BLaER1 treated with 17β-estradiol and CSF1 and Interleukin-3, amounts not matched to agents 10 nM and 100 nM (cell line): Measurements from ENCODE around the gene PIK3CA.
"Not testable (repeated sequence)": the region's sequence is repeated elsewhere in the genome, so short reads cannot be mapped to it uniquely, and the experiment has no call there.

ENCODE experiments used
- H3K27ac ChIP-seq, 11 experiments: shearing (Covaris generic); formaldehyde crosslinking; 2 replicates each; pipeline ENCODE4 v1.8.1; 2022
- H3K27me3 ChIP-seq, 11 experiments: shearing (Covaris generic); formaldehyde crosslinking; 2 replicates each; pipeline ENCODE4 v1.8.1; 2022
- H3K36me3 ChIP-seq, 11 experiments: shearing (Covaris generic); formaldehyde crosslinking; 2 replicates each; pipeline ENCODE4 v1.8.1; 2022
- H3K4me1 ChIP-seq, 10 experiments: shearing (Covaris generic); formaldehyde crosslinking; 2 replicates each; pipeline ENCODE4 v1.8.1; 2022
- H3K4me2 ChIP-seq, 11 experiments: shearing (Covaris generic); formaldehyde crosslinking; 2 replicates each; pipeline ENCODE4 v1.8.1; 2022
- H3K4me3 ChIP-seq, 10 experiments: shearing (Covaris generic); formaldehyde crosslinking; 2 replicates each; pipeline ENCODE4 v1.8.1; 2022
- H3K9ac ChIP-seq, 11 experiments: shearing (Covaris generic); formaldehyde crosslinking; 2 replicates each; pipeline ENCODE4 v1.8.1; 2022
- H3K9me3 ChIP-seq, 11 experiments: shearing (Covaris generic); formaldehyde crosslinking; replicated peaks in 1 of 11; 2 replicates each; pipeline ENCODE4 v1.8.1; 2022
- H4K20me1 ChIP-seq, 11 experiments: shearing (Covaris generic); formaldehyde crosslinking; 2 replicates each; pipeline ENCODE4 v1.8.1; 2022
- Cebpa-rat ChIP-seq, 11 experiments: shearing (Covaris generic); IDR thresholded peaks; 2 replicates each; pipeline ENCODE4 v1.8.1; 2022

The PIK3CA gene

DNA sequence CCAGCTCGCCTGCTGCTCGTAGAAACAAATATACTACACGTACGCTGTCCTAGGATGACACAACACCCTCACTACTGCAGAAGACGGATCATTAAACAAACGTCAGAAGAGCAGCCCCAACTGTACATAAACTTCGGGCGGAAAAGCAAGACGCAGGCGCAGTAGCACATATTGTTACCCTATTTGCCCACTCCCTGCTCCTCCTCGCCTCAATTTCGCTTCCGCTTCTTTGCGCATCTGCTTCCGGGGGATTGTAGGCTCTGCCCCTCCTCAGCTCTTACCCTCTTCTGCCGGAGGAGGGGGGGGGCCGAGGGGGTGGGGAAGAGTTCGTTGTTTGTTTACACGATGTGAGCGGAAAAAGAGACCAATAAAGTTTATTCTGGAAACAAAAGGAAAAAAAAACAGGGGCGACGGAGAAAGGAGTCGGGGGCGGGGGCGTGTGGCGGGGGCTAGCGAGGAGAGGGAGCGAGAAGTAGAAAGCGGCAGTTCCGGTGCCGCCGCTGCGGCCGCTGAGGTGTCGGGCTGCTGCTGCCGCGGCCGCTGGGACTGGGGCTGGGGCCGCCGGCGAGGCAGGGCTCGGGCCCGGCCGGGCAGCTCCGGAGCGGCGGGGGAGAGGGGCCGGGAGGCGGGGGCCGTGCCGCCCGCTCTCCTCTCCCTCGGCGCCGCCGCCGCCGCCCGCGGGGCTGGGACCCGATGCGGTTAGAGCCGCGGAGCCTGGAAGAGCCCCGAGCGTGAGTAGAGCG, at the start of gene PIK3CA:
Gene PIK3CA, plus strand, starts transcription at position 485 of the 743 bp plus-strand sequence. CDS start 50,469 bp downstream, outside the sequence.
- H3K9me3 ChIP-seq, result peaks cover 0 to 8% (median 0%) of the 10 kb centered on the region in 11 experiments; a peak in 3 of 22 replicates
- H3K4me2 ChIP-seq, result peak within 1 kb of the TSS; percentile 83 to 98 (median 90)
- peaks cover 13 to 43% (median 34%) of the 10 kb centered on the region in 11 experiments; a peak in 16 of 22 replicates for H4K20me1 ChIP-seq
- H3K27me3 ChIP-seq, result no peaks in the 10 kb centered on the region
- H3K9ac ChIP-seq, result peak within 1 kb of the TSS; percentile 91 to 100 (median 98)
- no peak for TF ChIP-seq Cebpa-rat (IDR thresholded peaks at IDR 0.05)
- peaks cover 12 to 31% (median 28%) of the 10 kb centered on the region in 10 experiments for H3K4me1 ChIP-seq
- peak within 1 kb of the TSS; percentile 92 to 100 (median 98) for H3K27ac ChIP-seq
- H3K4me3 ChIP-seq, result peak within 1 kb of the TSS; percentile 86 to 100 (median 98)
- peaks cover 0 to 5% (median 0%) of the 10 kb centered on the region in 11 experiments; a peak in 2 of 22 replicates for H3K36me3 ChIP-seq

GRCh38 chr3:179098388-179099077, 49.6 kb upstream of the PIK3CA start:
- Histone ChIP-seq H3K27ac (no peak overlapping the region), H3K9ac (no peak overlapping the region), H3K4me3 (no peak overlapping the region), H3K9me3 (no peaks in the 10 kb centered on the region), H3K4me1 (no peaks in the 10 kb centered on the region), H3K4me2 (no peak overlapping the region), H4K20me1 (no peaks in the 10 kb centered on the region), H3K36me3 (no peaks in the 10 kb centered on the region), H3K27me3 (no peaks in the 10 kb centered on the region)
- TF ChIP-seq Cebpa-rat (IDR thresholded peaks at IDR 0.05), result no peak

DNA sequence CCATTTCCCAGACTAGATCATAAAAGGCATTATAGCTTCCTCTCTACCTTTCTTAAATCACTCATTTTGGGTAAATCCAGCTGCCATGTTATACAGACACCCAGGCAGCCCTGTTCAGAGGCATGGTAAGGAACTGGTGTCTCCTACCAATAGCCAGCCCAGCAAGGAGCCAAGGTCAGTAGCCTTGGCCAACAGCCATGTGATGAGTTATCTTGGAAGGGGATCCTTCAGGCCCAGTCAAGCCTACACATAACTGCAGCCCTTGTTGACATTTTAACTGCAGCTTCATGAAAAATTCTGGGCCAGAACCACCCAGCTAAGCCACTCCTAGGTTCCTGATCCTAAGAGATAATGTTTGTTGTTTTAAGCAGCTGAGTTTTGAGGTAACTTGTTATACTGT, 47.5 kb upstream of the PIK3CA start:
- Histone ChIP-seq H3K9me3 (no peaks in the 10 kb centered on the region), H3K4me2 (no peak overlapping the region), H4K20me1 (no peaks in the 10 kb centered on the region), H3K36me3 (no peaks in the 10 kb centered on the region), H3K9ac (no peak overlapping the region), H3K4me1 (no peaks in the 10 kb centered on the region), H3K4me3 (no peak overlapping the region), H3K27me3 (no peaks in the 10 kb centered on the region), H3K27ac (no peak overlapping the region)
- no peak for TF ChIP-seq Cebpa-rat (IDR thresholded peaks at IDR 0.05)

GRCh38 chr3:179105881-179106280, 42.3 kb upstream of the PIK3CA start:
- no peak overlapping the region for H3K4me2 ChIP-seq
- no peak overlapping the region for H3K9ac ChIP-seq
- no peaks in the 10 kb centered on the region for H3K36me3 ChIP-seq
- no peak for TF ChIP-seq Cebpa-rat (IDR thresholded peaks at IDR 0.05)
- no peaks in the 10 kb centered on the region for H3K27me3 ChIP-seq
- 0 out of 22 replicates have a peak, but pooled peaks cover 0 to 4% (median 0%) of the 10 kb centered on the region in 11 experiments for H3K9me3 ChIP-seq
- no peaks in the 10 kb centered on the region for H4K20me1 ChIP-seq
- H3K27ac ChIP-seq, result no peak overlapping the region
- no peaks in the 10 kb centered on the region for H3K4me1 ChIP-seq
- H3K4me3 ChIP-seq, result no peak overlapping the region

GRCh38 chr3:179107617-179108016, 40.5 kb upstream of the PIK3CA start:
- TF ChIP-seq Cebpa-rat (IDR thresholded peaks at IDR 0.05), result no peak
- Histone ChIP-seq H3K9me3 (0 out of 22 replicates have a peak, but pooled peaks cover 0 to 4% (median 0%) of the 10 kb centered on the region in 11 experiments), H3K9ac (no peak overlapping the region), H3K27ac (no peak overlapping the region), H3K36me3 (no peaks in the 10 kb centered on the region), H3K4me3 (no peak overlapping the region), H3K27me3 (no peaks in the 10 kb centered on the region), H3K4me1 (no peaks in the 10 kb centered on the region), H4K20me1 (no peaks in the 10 kb centered on the region), H3K4me2 (no peak overlapping the region)

GRCh38 chr3:179108086-179108485, 40.1 kb upstream of the PIK3CA start:
- Histone ChIP-seq H3K9me3 (0 out of 22 replicates have a peak, but pooled peaks cover 0 to 4% (median 0%) of the 10 kb centered on the region in 11 experiments), H3K27me3 (no peaks in the 10 kb centered on the region), H4K20me1 (no peaks in the 10 kb centered on the region), H3K27ac (no peak overlapping the region), H3K36me3 (no peaks in the 10 kb centered on the region), H3K4me3 (no peak overlapping the region), H3K4me2 (no peak overlapping the region), H3K4me1 (no peaks in the 10 kb centered on the region), H3K9ac (no peak overlapping the region)
- TF ChIP-seq Cebpa-rat (IDR thresholded peaks at IDR 0.05), result no peak

GRCh38 chr3:179113903-179114302, 34.3 kb upstream of the PIK3CA start:
- Histone ChIP-seq H3K4me1 (no peaks in the 10 kb centered on the region), H3K9me3 (peaks cover 0 to 6% (median 0%) of the 10 kb centered on the region in 11 experiments; a peak in 6 of 22 replicates), H3K27me3 (no peaks in the 10 kb centered on the region), H3K4me2 (no peak overlapping the region), H3K27ac (no peak overlapping the region), H3K9ac (no peak overlapping the region), H3K36me3 (no peaks in the 10 kb centered on the region), H3K4me3 (no peak overlapping the region), H4K20me1 (no peaks in the 10 kb centered on the region)
- no peak for TF ChIP-seq Cebpa-rat (IDR thresholded peaks at IDR 0.05)

- not testable (repeated sequence) for H3K27ac ChIP-seq, H4K20me1 ChIP-seq, H3K4me3 ChIP-seq, H3K4me1 ChIP-seq, H3K4me2 ChIP-seq, H3K27me3 ChIP-seq, H3K36me3 ChIP-seq, H3K9ac ChIP-seq
- peaks cover 0 to 11% (median 5%) of the 10 kb centered on the region in 11 experiments; a peak in 10 of 22 replicates for H3K9me3 ChIP-seq
Measured at GRCh38 chr3:179115444-179115843, 32.7 kb upstream of the PIK3CA start.

GRCh38 chr3:179116816-179117215, 31.3 kb upstream of the PIK3CA start:
- TF ChIP-seq Cebpa-rat (IDR thresholded peaks at IDR 0.05), result no peak
- H3K36me3 ChIP-seq, result no peaks in the 10 kb centered on the region

DNA sequence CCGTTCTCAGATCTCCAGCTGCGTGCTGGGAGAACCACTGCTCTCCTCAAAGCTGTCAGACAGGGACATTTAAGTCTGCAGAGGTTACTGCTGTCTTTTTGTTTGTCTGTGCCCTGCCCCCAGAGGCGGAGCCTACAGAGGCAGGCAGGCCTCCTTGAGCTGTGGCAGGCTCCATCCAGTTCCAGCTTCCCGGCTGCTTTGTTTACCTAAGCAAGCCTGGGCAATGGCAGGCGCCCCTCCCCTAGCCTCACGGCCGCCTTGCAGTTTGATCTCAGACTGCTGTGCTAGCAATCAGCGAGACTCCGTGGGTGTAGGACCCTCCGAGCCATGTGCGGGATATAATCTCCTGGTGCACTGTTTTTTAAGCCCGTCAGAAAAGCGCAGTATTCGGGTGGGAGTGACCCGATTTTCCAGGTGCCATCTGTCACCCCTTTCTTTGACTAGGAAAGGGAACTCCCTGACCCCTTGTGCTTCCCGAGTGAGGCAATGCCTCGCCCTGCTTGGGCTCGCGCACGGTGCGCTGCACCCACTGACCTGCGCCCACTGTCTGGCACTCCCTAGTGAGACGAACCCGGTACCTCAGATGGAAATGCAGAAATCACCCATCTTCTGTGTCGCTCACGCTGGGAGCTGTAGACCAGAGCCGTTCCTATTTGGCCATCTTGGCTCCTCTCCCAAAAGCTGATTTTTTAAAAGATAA, 15.8 kb upstream of the PIK3CA start:
- H3K4me3 ChIP-seq, H3K9ac ChIP-seq: not testable (repeated sequence)

More at GRCh38 chr3:179116816-179117215, 31.3 kb upstream of the PIK3CA start:
- Histone ChIP-seq H3K4me2 (no peak overlapping the region), H3K9ac (no peak overlapping the region), H3K27me3 (no peaks in the 10 kb centered on the region), H3K27ac (no peak overlapping the region), H3K4me3 (no peak overlapping the region), H3K4me1 (no peaks in the 10 kb centered on the region), H3K9me3 (peaks cover 0 to 11% (median 5%) of the 10 kb centered on the region in 11 experiments; a peak in 10 of 22 replicates), H4K20me1 (no peaks in the 10 kb centered on the region)

More for the DNA sequence above, 15.8 kb upstream of the PIK3CA start:
- not testable (repeated sequence) for H3K27ac ChIP-seq, H4K20me1 ChIP-seq, H3K27me3 ChIP-seq, H3K36me3 ChIP-seq
- peak overlapping the region in 3 of 11 experiments; percentile 43 to 75 (median 69); a peak in 4 of 22 replicates for H3K4me2 ChIP-seq
- peaks cover 8 to 26% (median 15%) of the 10 kb centered on the region in 10 experiments; a peak in 19 of 20 replicates for H3K4me1 ChIP-seq
- peaks cover 0 to 10% (median 0%) of the 10 kb centered on the region in 11 experiments; a peak in 4 of 22 replicates for H3K9me3 ChIP-seq
